Naive B cell (primary cell): ENCODE data around the gene ATP13A1. TPM values are rescaled to one million over a fixed set of nuclear protein-coding genes. Genes with fewer than 3 reads are reported as not detected.
A peak's percentile ranks its signal among the peaks of the same experiment; 100 is the strongest.

Experiments used
- ATAC-seq, 2 donors: fragments of 150-1000 bp; cut with Tn5 transposase; 2 replicates each; pipeline ENCODE4 v1.10.0; 2021; ENCODE audit warnings: low read depth in 2 of 2, mild to moderate bottlenecking in 2 of 2, moderate library complexity in 2 of 2
- DNase-seq: peaks from one replicate; pipeline ENCODE4 v3.0.0; 2022
- H3K27ac Mint-ChIP-seq, 6 donors: one replicate each; pipeline ENCODE4 v1.8.0; 2020 to 2022; ENCODE audit warnings: mild to moderate bottlenecking in 6 of 6, mixed read lengths in 6 of 6, moderate library complexity in 5 of 6, inconsistent platforms in 2 of 6
- H3K27me3 Mint-ChIP-seq, 3 donors: one replicate each; pipeline ENCODE4 v1.8.0; 2021 to 2022; ENCODE audit warnings: mixed read lengths in 3 of 3, mild to moderate bottlenecking in 1 of 3
- H3K36me3 Mint-ChIP-seq, 2 donors: one replicate each; pipeline ENCODE4 v1.8.0; 2020 to 2022; ENCODE audit warnings: mixed read lengths in 2 of 2, inconsistent platforms in 1 of 2, mild to moderate bottlenecking in 1 of 2
- H3K4me1 Mint-ChIP-seq, 3 donors: one replicate each; pipeline ENCODE4 v1.8.0; 2020 to 2022; ENCODE audit warnings: mixed read lengths in 3 of 3, inconsistent platforms in 1 of 3, mild to moderate bottlenecking in 1 of 3, moderate library complexity in 1 of 3
- H3K4me3 Mint-ChIP-seq, 8 donors: one replicate each; pipeline ENCODE4 v1.8.0; 2020 to 2022; ENCODE audit warnings: mild to moderate bottlenecking in 8 of 8, mixed read lengths in 8 of 8, moderate library complexity in 8 of 8, inconsistent platforms in 2 of 8
- H3K9me3 Mint-ChIP-seq, 7 donors: one replicate each; pipeline ENCODE4 v1.8.0; 2020 to 2022; ENCODE audit warnings: mixed read lengths in 7 of 7, mild to moderate bottlenecking in 5 of 7, inconsistent platforms in 2 of 7, moderate library complexity in 1 of 7
- polyA plus RNA-seq, 6 donors: library from polyadenylated mRNA; unstranded; fragments of 300-500 nt; fragmentation: Illumina TruSeq; gene quantifications; one replicate each; pipeline ENCODE4 v1.2.3, GENCODE V29; 2021; ENCODE audit warnings: low read depth in 6 of 6

Gene ATP13A1
- polyA plus RNA-seq, 6 donors from 2014 or later = 13.2 to 59.0 (median 17.5) TPM

- Mint-ChIP-seq H3K27ac (no peak overlapping the region), H3K4me3 (peak overlapping the region in 3 of 8 donors; percentile 12 to 84 (median 30)), H3K36me3 (peaks cover 18 to 29% of the 10 kb centered on the region in 2 donors), H3K9me3 (no peaks in the 10 kb centered on the region), H3K4me1 (peaks cover 19 to 54% (median 31%) of the 10 kb centered on the region in 3 donors), H3K27me3 (no peaks in the 10 kb centered on the region)
- DNase-seq (no peak), ATAC-seq (no peak)
Observed at GRCh38 chr19:19631346-19631745, 32.1 kb downstream of the ATP13A1 start.

- H3K9me3 Mint-ChIP-seq = no peaks in the 10 kb centered on the region
- DNase-seq (no peak), ATAC-seq (no peak)
- no peak overlapping the region for H3K27ac Mint-ChIP-seq
- H3K4me1 Mint-ChIP-seq = peaks cover 20 to 52% (median 27%) of the 10 kb centered on the region in 3 donors
- no peaks in the 10 kb centered on the region for H3K27me3 Mint-ChIP-seq
- H3K36me3 Mint-ChIP-seq = peaks cover 18 to 25% of the 10 kb centered on the region in 2 donors
- peak overlapping the region in 5 of 8 donors; percentile 14 to 84 (median 69) for H3K4me3 Mint-ChIP-seq
Observed at GRCh38 chr19:19630426-19630825, 33.0 kb downstream of the ATP13A1 start.

- H3K9me3 Mint-ChIP-seq = no peaks in the 10 kb centered on the region
- peak overlapping the region in 1 of 6 donors; percentile 24 for H3K27ac Mint-ChIP-seq
- peak overlapping the region in 5 of 8 donors; percentile 14 to 84 (median 59) for H3K4me3 Mint-ChIP-seq
- no peaks in the 10 kb centered on the region for H3K27me3 Mint-ChIP-seq
- ATAC-seq (no peak), DNase-seq (no peak)
- peaks cover 18 to 48% (median 26%) of the 10 kb centered on the region in 3 donors for H3K4me1 Mint-ChIP-seq
- H3K36me3 Mint-ChIP-seq = peaks cover 18 to 23% of the 10 kb centered on the region in 2 donors
Observed at GRCh38 chr19:19630062-19630414, 33.4 kb downstream of the ATP13A1 start.

GRCh38 chr19:19628501-19629134 lies 34.9 kb downstream of the ATP13A1 start:
- no peaks in the 10 kb centered on the region for H3K9me3 Mint-ChIP-seq
- peak; percentile 18 for DNase-seq
- ATAC-seq = peak; percentile 22 to 24
- peak overlapping the region; percentile 70 to 95 (median 90) for H3K27ac Mint-ChIP-seq
- peak overlapping the region; percentile 73 to 94 (median 89) for H3K4me3 Mint-ChIP-seq
- H3K36me3 Mint-ChIP-seq = peaks cover 9 to 11% of the 10 kb centered on the region in 2 donors
- peaks cover 16 to 34% (median 20%) of the 10 kb centered on the region in 3 donors for H3K4me1 Mint-ChIP-seq
- H3K27me3 Mint-ChIP-seq = no peaks in the 10 kb centered on the region

GRCh38 chr19:19627621-19628500 lies 35.6 kb downstream of the ATP13A1 start, which contains the start of gene LPAR2:
Gene LPAR2, minus strand, starts transcription at chr19:19628220. Its CDS starts 945 bp downstream, at chr19:19627275.
- H3K4me1 Mint-ChIP-seq = peaks cover 15 to 27% (median 16%) of the 10 kb centered on the region in 3 donors
- no peaks in the 10 kb centered on the region for H3K27me3 Mint-ChIP-seq
- no peaks in the 10 kb centered on the region for H3K9me3 Mint-ChIP-seq
- peaks cover 1 to 5% of the 10 kb centered on the region in 2 donors for H3K36me3 Mint-ChIP-seq
- H3K27ac Mint-ChIP-seq = peak within 1 kb of the TSS; percentile 70 to 97 (median 93)
- peak; percentile 81 for DNase-seq
- H3K4me3 Mint-ChIP-seq = peak within 1 kb of the TSS; percentile 83 to 98 (median 93)
- ATAC-seq = peak; percentile 90 to 91

- H3K4me3 Mint-ChIP-seq = peak overlapping the region; percentile 83 to 98 (median 93)
- H3K36me3 Mint-ChIP-seq = no peaks in the 10 kb centered on the region
- H3K9me3 Mint-ChIP-seq = no peaks in the 10 kb centered on the region
- ATAC-seq (no peak), DNase-seq (no peak)
- H3K4me1 Mint-ChIP-seq = peaks cover 15 to 23% (median 16%) of the 10 kb centered on the region in 3 donors
- peak overlapping the region in 5 of 6 donors; percentile 45 to 93 (median 89) for H3K27ac Mint-ChIP-seq
- no peaks in the 10 kb centered on the region for H3K27me3 Mint-ChIP-seq
Observed at GRCh38 chr19:19626516-19627472, 36.7 kb downstream of the ATP13A1 start.

- no peaks in the 10 kb centered on the region for H3K9me3 Mint-ChIP-seq
- no peak for DNase-seq
- H3K4me3 Mint-ChIP-seq = peak overlapping the region in 2 of 8 donors; percentile 20 to 27
- no peak overlapping the region for H3K27ac Mint-ChIP-seq
- no peaks in the 10 kb centered on the region for H3K36me3 Mint-ChIP-seq
- ATAC-seq = no peak
- H3K4me1 Mint-ChIP-seq = peaks cover 15 to 26% (median 19%) of the 10 kb centered on the region in 3 donors
- no peaks in the 10 kb centered on the region for H3K27me3 Mint-ChIP-seq
Observed at GRCh38 chr19:19624032-19624570, 39.4 kb downstream of the ATP13A1 start.

- Mint-ChIP-seq H3K27me3 (no peaks in the 10 kb centered on the region), H3K36me3 (no peaks in the 10 kb centered on the region), H3K4me1 (peaks cover 18 to 25% (median 21%) of the 10 kb centered on the region in 3 donors), H3K4me3 (peak overlapping the region in 1 of 8 donors; percentile 27), H3K9me3 (no peaks in the 10 kb centered on the region), H3K27ac (peak overlapping the region in 1 of 6 donors; percentile 97)
- DNase-seq (no peak), ATAC-seq (no peak)
Observed at GRCh38 chr19:19623383-19623782, 40.1 kb downstream of the ATP13A1 start.

GRCh38 chr19:19619849-19620210 lies 43.6 kb downstream of the ATP13A1 start:
- Mint-ChIP-seq H3K4me3 (no peak overlapping the region), H3K4me1 (peaks cover 7 to 16% (median 10%) of the 10 kb centered on the region in 3 donors), H3K27ac (peak overlapping the region in 5 of 6 donors; percentile 44 to 97 (median 94)), H3K27me3 (no peaks in the 10 kb centered on the region), H3K9me3 (no peaks in the 10 kb centered on the region), H3K36me3 (no peaks in the 10 kb centered on the region)
- no peak for ATAC-seq
- DNase-seq = no peak

- peaks cover 7 to 16% (median 10%) of the 10 kb centered on the region in 3 donors for H3K4me1 Mint-ChIP-seq
- H3K36me3 Mint-ChIP-seq = no peaks in the 10 kb centered on the region
- ATAC-seq (no peak), DNase-seq (no peak)
- H3K27ac Mint-ChIP-seq = peak overlapping the region; percentile 94 to 97 (median 97)
- H3K9me3 Mint-ChIP-seq = no peaks in the 10 kb centered on the region
- peak overlapping the region in 7 of 8 donors; percentile 56 to 86 (median 77) for H3K4me3 Mint-ChIP-seq
- H3K27me3 Mint-ChIP-seq = no peaks in the 10 kb centered on the region
Observed at GRCh38 chr19:19619181-19619848, 44.2 kb downstream of the ATP13A1 start.

- Mint-ChIP-seq H3K9me3 (no peaks in the 10 kb centered on the region), H3K27ac (peak within 1 kb of the TSS; percentile 94 to 97 (median 97)), H3K27me3 (no peaks in the 10 kb centered on the region), H3K4me3 (peak within 1 kb of the TSS; percentile 64 to 88 (median 80)), H3K36me3 (no peaks in the 10 kb centered on the region), H3K4me1 (peaks cover 7 to 16% (median 10%) of the 10 kb centered on the region in 3 donors)
- DNase-seq (peak; percentile 99), ATAC-seq (peak; percentile 96)
Observed at GRCh38 chr19:19618219-19619051, 45.0 kb downstream of the ATP13A1 start, which contains the start of gene PBX4. Gene PBX4, minus strand, starts transcription at chr19:19618687. Its CDS starts 58 bp downstream, at chr19:19618629.
